GM06990 (cell line): ENCODE results near the gene KMT2D.

Experiments used
- DNase-seq: peaks from one replicate; pipeline ENCODE4 v3.0.0-alpha.2; 2011; ENCODE audit not compliant: insufficient read length; ENCODE audit errors: extremely low read depth
- H3K27me3 ChIP-seq: replicated peaks from 2 replicates; pipeline ENCODE4 v1.6.0; 2011; ENCODE audit warnings: low read length; ENCODE audit not compliant: control insufficient read depth, insufficient read depth
- H3K36me3 ChIP-seq: 2 replicates; pipeline ENCODE4 v1.5.1; 2011; ENCODE audit warnings: low read length; ENCODE audit not compliant: control insufficient read depth, insufficient read depth
- H3K4me3 ChIP-seq: replicated peaks from 2 replicates; pipeline ENCODE4 v1.5.1; 2011; ENCODE audit warnings: low read depth, mild to moderate bottlenecking, control low read depth, low read length
- TF ChIP-seq, protein P1 (sequence below): IDR thresholded peaks from 2 replicates; pipeline ENCODE4 v1.5.1; 2011; ENCODE audit warnings: low read length, control low read depth, mild to moderate bottlenecking, inconsistent platforms; ENCODE audit not compliant: insufficient read depth, poor library complexity, severe bottlenecking

The KMT2D gene

DNA sequence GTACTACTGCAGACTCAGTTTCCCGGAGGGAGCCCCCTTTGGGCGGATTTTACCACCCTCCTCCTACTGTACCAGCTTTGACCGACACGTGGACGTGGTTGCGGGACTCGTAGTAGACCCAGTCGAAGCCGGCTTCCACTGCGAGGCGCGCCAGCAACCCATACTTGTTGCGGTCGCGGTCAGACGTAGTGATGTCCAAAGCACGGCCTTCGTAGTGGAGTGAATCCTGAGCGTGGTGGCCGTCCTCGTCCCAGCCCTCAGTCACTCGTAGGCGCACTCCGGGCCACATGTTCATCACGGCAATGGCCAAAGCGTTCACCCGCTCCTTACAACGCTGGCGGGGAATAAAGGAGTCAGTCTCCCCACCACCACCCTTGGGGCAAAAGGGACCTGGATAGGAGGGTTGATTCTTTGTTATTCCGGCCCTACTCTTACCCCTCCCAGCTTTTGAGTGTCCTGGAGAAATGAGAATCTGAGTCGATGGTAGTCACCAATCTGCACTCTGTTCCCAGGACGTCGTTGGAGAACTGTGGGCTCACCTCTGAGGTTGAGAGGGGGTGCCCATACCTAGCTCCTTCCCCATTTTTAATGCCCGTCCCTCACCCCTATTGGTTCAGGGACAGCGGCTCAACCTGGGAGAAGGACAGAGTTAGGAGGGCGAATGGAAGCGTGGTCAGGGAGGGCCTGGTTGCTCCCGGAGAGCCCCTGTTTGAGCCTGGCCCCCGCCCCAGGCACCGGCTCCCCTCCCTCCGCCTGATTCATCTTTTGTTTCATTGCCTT, 30.7 kb upstream of the KMT2D start:
- H3K4me3 ChIP-seq, result no peak overlapping the region
- H3K27me3 ChIP-seq, result peaks cover 1% of the 10 kb centered on the region; the same call in 1 of the 2 replicates
- no peaks in the 10 kb centered on the region for H3K36me3 ChIP-seq
- no peak for DNase-seq
- TF ChIP-seq, protein P1, sequence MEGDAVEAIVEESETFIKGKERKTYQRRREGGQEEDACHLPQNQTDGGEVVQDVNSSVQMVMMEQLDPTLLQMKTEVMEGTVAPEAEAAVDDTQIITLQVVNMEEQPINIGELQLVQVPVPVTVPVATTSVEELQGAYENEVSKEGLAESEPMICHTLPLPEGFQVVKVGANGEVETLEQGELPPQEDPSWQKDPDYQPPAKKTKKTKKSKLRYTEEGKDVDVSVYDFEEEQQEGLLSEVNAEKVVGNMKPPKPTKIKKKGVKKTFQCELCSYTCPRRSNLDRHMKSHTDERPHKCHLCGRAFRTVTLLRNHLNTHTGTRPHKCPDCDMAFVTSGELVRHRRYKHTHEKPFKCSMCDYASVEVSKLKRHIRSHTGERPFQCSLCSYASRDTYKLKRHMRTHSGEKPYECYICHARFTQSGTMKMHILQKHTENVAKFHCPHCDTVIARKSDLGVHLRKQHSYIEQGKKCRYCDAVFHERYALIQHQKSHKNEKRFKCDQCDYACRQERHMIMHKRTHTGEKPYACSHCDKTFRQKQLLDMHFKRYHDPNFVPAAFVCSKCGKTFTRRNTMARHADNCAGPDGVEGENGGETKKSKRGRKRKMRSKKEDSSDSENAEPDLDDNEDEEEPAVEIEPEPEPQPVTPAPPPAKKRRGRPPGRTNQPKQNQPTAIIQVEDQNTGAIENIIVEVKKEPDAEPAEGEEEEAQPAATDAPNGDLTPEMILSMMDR, result no peak

DNA sequence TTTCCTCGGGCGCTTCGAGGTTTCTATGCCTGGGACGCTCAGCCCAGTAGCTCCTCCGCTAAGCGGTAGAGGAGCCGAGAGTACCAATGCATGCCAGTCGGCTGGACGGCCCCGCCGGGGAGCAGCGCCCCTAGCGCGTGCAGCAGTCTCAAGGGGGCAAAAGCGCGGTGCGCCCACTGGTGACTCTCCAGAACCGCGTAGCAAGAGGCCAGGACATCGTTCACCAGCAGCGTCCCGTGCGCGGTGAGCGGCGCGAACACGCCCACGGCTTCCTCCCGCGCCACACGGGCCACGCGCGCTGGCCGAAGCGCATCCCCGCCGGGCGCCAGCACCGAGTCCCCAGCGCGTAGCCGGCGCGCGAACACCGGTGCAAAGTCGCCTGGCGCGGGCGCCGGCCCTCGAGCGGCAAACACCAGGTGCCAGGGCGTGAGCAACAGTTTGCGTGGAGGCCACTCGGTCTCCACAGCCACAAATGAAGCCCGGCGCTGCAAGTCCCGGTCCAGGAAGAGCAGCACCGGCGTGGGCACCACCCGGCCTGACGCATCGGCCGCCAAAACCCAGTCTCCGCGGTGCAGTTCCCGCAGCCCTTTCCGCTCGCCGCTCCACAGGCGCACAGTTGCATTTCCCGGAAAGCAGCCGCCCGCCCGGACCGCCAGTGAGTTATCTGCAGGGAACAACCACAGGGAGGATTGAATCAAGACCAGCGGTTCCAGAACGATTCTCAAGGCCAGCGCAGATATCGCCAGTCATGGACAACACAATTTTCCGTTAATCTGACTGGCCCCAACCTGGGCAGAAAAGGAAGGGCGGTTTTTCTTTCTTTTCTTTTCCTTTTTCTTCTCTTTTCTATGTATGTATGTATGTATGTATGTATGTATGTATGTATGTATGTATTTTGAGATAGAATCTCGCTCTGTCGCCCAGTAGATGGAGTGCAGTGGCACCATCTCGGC, 29.5 kb upstream of the KMT2D start:
- H3K27me3 ChIP-seq, result peaks cover 1% of the 10 kb centered on the region; the same call in 1 of the 2 replicates
- H3K4me3 ChIP-seq, result peak overlapping the region; percentile 27

DNA sequence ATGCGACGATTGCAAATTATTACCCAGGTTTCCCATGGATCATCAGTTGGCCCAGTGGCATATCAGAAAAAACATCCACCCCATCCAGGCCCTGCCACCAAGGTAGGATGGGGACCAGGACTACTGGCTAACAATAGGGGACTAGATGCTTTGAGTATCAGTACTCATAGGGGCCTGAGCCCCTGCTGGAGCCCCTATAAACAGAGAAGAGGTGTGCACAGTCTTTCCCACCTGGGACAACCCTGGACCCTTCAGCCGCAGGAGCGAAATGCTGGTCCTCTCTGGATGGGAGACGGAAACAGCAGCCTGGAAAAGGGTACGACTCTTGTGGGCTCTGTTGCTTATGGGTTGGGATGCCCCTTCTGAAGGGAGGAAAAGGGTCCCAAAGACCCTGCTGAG, 28.3 kb upstream of the KMT2D start:
- Histone ChIP-seq H3K27me3 (peaks cover 1% of the 10 kb centered on the region; the same call in 1 of the 2 replicates), H3K4me3 (no peak overlapping the region), H3K36me3 (no peaks in the 10 kb centered on the region)
- no peak for DNase-seq
- TF ChIP-seq, protein P1, result no peak

More for the DNA sequence above, 29.5 kb upstream of the KMT2D start:
- DNase-seq, result peak; percentile 54
- no peaks in the 10 kb centered on the region for H3K36me3 ChIP-seq
- TF ChIP-seq, protein P1, result peak; percentile 46

DNA sequence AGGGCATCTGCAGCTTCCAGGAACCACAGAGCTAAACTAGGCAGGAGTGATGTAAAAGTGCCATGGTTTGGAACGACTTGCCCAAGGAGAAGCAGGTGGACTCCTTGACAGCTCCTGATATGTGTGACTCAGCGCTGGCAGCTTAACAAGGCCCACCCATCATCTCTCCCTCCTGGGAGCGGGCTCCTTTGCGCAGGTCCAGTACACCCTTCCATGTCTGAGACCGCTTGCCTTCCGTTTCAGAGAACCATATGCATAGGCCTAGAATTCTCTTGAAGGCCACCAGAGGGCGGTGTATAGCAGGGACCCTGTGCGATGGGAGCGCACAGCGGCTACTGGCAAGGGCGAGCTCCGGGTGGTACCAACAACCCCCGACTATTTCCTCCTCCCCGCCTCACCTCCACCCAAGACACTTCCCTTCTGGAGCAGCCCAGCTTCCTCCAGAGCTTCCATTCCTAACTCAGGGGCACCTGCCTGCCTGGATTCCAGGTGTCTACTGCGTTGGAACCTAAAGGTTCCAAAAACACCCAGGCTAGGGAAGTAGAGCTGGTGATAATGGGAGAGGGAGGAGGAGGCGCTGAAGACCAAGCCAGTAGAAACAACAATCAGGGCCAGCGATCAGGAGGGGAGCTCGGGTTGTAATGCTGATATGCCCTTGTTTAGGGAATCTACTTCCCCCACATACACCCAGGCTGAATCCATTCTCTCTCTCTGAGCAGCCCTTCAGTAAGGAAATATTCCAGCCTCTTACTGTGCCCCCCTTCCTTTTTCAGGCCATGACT, 27.7 kb upstream of the KMT2D start:
- TF ChIP-seq, protein P1, result peak; percentile 96
- peak; percentile 66 for DNase-seq
- Histone ChIP-seq H3K36me3 (no peaks in the 10 kb centered on the region), H3K4me3 (no peak overlapping the region), H3K27me3 (peaks cover 1% of the 10 kb centered on the region; the same call in 1 of the 2 replicates)

DNA sequence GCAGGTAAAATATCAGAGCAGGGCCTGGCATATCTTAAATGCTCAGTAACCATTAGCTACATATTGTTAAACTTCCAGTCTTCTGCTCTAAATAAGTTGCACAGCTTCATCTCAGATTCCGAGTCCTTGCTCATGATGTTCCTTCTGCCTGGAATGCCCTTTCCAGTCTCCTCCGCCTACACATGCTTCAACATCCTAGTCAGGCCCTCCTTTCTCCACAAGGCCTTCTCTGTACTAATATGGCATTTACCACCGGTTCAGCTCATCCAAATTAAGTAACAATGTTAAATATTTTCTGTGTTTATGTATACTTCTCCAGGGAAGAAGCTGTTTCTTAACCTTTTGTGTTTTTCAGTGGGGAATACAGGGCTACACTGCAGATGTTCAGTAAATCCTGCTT, 25.5 kb upstream of the KMT2D start:
- Histone ChIP-seq H3K36me3 (no peaks in the 10 kb centered on the region), H3K27me3 (peaks cover 1% of the 10 kb centered on the region; the same call in 1 of the 2 replicates), H3K4me3 (no peak overlapping the region)
- no peak for DNase-seq
- TF ChIP-seq, protein P1, result no peak
